Ammon's horn (tissue), 1 donor: Measurements from ENCODE around the gene PECR.
"Not testable (repeated sequence)": the region's sequence is repeated elsewhere in the genome, so short reads cannot be mapped to it uniquely, and the experiment has no call there.

Experiments
- DNase-seq: peaks from one replicate; pipeline ENCODE4 v3.0.0-alpha.2; 2016; ENCODE audit warnings: low spot score

The PECR gene

DNA sequence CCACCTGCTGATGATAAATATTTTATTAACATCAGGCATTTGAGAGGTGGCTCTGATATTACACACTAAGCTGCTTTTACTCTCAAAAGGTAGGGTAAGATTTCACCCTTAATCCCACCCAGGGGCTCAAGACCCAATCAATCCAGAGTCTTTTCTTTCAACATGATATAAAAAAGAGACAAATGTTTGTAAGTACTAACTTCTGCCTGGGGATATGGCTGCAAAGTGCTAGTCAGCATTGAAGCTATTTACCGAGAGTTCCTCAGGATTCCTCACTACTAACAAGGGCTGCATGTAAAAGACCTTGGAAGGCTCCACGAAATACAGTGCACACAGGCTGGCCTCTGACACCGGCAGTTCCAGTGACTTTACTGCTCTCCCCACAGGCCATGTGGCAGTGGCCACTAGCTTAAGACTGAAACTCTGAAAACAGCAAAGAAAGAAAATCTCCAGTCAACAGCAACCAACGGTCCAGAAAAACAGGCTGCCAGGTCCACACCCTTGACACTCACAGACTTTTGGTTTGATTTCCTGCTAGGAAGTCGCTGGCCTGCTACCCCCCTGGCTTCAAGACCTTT lies 79.4 kb downstream of the PECR start:
- no peak for DNase-seq

DNA sequence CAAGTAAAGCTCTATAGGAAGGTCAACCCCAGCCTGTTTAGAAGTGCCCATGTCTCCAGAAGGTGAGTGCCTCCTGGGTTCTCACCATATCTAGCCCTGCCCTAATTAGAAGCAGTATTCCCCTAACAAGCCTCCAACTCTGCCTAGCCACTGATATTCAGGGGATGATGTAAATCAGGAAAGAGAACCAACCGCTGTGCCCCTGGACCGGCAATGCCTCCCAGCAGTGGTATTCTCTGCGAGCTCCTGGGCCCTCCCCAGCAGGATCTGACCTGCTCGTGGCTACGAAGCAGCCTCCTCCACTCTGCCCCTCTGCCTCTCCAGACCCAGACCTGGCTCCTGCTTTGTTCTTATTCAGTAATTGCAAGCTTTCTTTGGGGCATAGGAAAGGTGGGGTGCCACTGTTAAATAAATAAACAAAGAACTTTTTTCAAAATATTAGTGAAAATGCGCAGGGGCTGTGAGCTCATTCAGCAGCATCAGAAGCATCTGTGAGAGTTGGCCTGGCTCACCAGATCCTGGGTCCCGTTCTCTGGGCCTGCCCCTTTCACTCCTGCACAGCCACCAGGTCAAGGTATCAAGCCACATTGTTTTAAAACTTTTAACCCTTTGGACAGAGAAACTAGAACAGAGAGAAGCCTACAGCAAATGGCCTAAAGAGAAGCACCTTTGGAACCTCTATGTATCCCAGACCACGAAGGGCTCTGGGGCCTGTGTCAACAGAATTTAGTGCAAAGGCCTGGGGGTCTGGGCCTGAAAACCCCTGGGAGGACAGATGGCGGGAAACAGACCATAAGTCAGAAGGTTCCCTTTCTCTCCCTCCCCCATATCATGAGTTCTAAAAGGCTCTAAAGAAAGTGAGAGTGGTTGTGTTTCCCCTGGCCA lies 80.2 kb downstream of the PECR start:
- DNase-seq, result no peak

- peak; percentile 51 for DNase-seq
These were observed 83.0 kb downstream of the PECR start for GRCh38 chr2:215998636-215999035.

DNA sequence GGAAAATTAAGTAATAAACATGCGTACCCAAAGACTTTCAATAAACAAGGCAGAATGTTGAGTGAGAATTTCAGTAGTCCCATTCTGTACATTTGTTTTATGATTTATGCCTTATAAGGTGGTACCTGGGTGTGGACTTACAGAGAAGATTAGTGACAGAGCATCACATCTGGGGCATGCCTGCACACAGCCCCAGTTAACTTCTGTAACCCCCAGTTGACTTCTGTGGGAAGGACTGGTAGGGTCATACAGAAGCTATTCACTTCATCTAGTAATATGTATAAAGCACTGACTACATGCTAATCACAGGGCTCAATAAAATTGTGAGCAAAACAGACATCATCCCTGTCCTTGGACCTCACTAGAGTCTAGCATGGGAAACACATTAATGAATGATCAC lies 84.4 kb downstream of the PECR start:
- DNase-seq, result no peak

- no peak for DNase-seq
These were observed 86.7 kb downstream of the PECR start for GRCh38 chr2:215994911-215995310.

- DNase-seq, result not testable (repeated sequence)
These were observed 92.9 kb downstream of the PECR start for GRCh38 chr2:215988556-215989207.
